Neural progenitor cell (in vitro differentiated cells): Measurements from ENCODE around the gene RIOK1.

ENCODE experiments used
- EZH2phosphoT487 ChIP-seq: fragments of 200-600 bp; sonication (generic); IDR thresholded peaks from 2 replicates; pipeline ENCODE4 v1.6.1; 2017; ENCODE audit warnings: antibody characterized with exemption
- TF ChIP-seq, protein P1 (sequence below): fragments of 200-600 bp; sonication (generic); IDR thresholded peaks from 2 replicates; pipeline ENCODE4 v1.5.1; 2017; ENCODE audit warnings: antibody characterized with exemption, mild to moderate bottlenecking

DNA sequence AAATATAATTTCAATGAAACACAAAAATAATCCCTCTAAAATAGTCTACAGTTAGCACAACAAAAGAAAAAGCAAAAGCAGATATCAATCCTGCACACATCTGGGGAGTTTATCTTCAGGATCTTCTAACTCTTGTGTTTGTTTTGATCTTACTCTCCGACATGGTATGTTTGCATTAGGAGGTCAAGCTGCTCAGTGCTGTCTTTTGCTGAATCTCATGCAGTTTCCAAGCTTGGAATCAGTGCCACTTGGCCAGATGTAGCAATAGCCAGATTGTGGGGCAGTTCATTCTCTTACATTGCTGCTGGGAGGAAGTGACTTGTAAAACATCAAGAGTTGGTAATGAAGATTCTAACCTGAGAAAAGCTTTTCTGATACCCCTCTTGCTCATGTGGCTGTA lies 29.5 kb downstream of the RIOK1 start:
- TF ChIP-seq, protein P1, sequence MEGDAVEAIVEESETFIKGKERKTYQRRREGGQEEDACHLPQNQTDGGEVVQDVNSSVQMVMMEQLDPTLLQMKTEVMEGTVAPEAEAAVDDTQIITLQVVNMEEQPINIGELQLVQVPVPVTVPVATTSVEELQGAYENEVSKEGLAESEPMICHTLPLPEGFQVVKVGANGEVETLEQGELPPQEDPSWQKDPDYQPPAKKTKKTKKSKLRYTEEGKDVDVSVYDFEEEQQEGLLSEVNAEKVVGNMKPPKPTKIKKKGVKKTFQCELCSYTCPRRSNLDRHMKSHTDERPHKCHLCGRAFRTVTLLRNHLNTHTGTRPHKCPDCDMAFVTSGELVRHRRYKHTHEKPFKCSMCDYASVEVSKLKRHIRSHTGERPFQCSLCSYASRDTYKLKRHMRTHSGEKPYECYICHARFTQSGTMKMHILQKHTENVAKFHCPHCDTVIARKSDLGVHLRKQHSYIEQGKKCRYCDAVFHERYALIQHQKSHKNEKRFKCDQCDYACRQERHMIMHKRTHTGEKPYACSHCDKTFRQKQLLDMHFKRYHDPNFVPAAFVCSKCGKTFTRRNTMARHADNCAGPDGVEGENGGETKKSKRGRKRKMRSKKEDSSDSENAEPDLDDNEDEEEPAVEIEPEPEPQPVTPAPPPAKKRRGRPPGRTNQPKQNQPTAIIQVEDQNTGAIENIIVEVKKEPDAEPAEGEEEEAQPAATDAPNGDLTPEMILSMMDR, result no peak
- TF ChIP-seq EZH2phosphoT487, result no peak
